Measurements from ENCODE around the gene LEF1. TPM values are rescaled to one million over a fixed set of nuclear protein-coding genes. Genes with fewer than 3 reads are reported as not detected.

LEF1 gene
- total RNA-seq, 1 donor from 2014 or later = 3.1 TPM

- DNase-seq (ENCODE audit: low spot score) = no peak
Measured at GRCh38 chr4:108003982-108004515, 164.7 kb downstream of the LEF1 start.

- DNase-seq (ENCODE audit: low spot score) = no peak
Measured at GRCh38 chr4:108001540-108002135, 167.1 kb downstream of the LEF1 start.

GRCh38 chr4:107999932-108000539 is 168.7 kb downstream of the LEF1 start:
- DNase-seq (ENCODE audit: low spot score) = no peak

- no peak for DNase-seq (ENCODE audit: low spot score)
Measured at GRCh38 chr4:107997794-107998193, 170.9 kb downstream of the LEF1 start.

Other genes starting within 250 kb of the LEF1 start
- 7.6 TPM for gene CYP2U1, start 237.4 kb downstream of the LEF1 start, total RNA-seq
- gene HADH, start 179.0 kb downstream of the LEF1 start, total RNA-seq = 111 TPM